PC-9 (cell line): Measurements from ENCODE around the gene GET3.

Experiments
- CTCF ChIP-seq: fragments of 200-600 bp; sonication (generic); conservative IDR thresholded peaks from 2 replicates; pipeline ENCODE4 v1.6.1; 2017; ENCODE audit warnings: mixed run types, antibody characterized with exemption, mild to moderate bottlenecking, moderate library complexity
- EZH2 ChIP-seq: fragments of 200-600 bp; sonication (generic); IDR thresholded peaks from 2 replicates; pipeline ENCODE4 v1.8.0; 2017; ENCODE audit warnings: antibody characterized with exemption, low read depth

DNA sequence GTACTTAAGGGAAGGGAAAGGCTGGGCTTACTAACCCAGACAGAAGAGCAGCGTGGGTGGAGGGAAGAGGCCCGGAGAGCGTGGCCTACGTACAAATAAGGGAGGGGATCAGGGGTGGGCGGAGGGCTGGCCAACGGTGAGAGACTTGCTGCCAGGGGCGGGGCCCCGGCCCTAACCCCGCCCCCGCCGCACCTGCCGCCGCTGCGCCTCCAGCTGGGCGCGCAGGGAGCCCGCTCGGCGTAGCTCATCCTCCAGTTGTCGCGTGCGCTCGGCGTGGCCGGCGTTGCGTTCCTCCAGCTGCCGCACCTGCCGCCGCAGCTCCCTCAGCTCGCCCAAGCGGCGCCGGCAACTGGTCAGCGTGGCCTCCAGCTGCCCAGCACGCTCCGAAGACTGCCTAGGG lies 32.4 kb downstream of the GET3 start:
- TF ChIP-seq CTCF (no peak), EZH2 (no peak)
